Measurements from ENCODE around the gene ACER3.
"Not testable (repeated sequence)": the region's sequence is repeated elsewhere in the genome, so short reads cannot be mapped to it uniquely, and the experiment has no call there.

ACER3 gene

DNA sequence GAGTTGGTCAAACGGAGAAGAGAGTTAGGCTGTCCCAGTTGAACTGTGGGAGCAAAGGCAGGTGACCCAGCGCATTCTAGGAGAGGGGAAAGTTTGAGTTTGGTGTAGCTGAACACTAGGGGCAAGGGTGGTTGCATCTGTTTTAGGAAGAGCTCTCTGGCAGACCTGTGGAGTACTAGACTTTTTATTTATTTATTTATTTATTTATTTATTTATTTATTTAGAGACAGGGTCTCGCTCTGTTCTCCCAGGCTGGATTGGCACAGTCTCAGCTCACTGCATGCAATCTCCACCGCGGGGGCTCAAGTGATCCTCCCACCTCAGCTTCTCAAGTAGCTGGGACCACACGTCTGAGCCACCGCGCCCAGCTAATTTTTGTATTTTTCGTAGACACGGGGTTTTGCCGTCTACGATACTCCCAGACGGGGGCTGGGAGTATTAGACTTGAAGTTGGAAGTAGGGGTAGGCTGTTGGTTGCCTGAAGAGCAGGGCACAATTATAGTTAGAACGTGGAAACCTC is 950 bp upstream of the ACER3 start:
- DNase-seq (ENCODE audit: low read depth) = no peak
- H3K4me3 ChIP-seq (ENCODE audit: low read length) = no peak overlapping the region
- TF ChIP-seq, protein P1, sequence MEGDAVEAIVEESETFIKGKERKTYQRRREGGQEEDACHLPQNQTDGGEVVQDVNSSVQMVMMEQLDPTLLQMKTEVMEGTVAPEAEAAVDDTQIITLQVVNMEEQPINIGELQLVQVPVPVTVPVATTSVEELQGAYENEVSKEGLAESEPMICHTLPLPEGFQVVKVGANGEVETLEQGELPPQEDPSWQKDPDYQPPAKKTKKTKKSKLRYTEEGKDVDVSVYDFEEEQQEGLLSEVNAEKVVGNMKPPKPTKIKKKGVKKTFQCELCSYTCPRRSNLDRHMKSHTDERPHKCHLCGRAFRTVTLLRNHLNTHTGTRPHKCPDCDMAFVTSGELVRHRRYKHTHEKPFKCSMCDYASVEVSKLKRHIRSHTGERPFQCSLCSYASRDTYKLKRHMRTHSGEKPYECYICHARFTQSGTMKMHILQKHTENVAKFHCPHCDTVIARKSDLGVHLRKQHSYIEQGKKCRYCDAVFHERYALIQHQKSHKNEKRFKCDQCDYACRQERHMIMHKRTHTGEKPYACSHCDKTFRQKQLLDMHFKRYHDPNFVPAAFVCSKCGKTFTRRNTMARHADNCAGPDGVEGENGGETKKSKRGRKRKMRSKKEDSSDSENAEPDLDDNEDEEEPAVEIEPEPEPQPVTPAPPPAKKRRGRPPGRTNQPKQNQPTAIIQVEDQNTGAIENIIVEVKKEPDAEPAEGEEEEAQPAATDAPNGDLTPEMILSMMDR (conservative IDR thresholded peaks at IDR 0.05; ENCODE audit: low read length) = no peak

DNA sequence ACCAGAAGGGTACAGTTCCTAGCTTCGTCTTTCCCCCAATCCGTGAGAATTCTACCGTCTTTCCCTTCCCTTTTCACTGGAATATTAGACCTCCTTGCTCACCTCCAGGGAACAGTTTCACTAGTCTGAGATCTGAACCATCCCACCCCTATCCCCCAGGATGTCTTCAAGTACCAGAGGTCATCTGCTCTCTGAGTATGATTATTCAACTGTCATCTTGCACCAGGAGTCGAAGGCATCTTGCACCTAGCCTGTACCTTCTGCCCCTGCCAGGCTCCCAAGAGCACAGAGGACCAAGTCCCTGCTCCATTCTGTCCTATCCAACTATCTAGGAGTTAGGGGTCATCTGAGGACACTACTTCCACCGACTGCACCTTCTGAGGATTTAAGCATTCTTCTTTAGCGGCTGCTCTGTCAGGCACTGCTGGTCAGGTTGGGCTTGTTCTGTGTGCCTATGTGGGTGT is 804 bp downstream of the ACER3 start:
- peak overlapping the region; percentile 89 for H3K4me3 ChIP-seq (ENCODE audit: low read length)
- DNase-seq (ENCODE audit: low read depth) = no peak
- TF ChIP-seq, protein P1 (conservative IDR thresholded peaks at IDR 0.05; ENCODE audit: low read length) = no peak

DNA sequence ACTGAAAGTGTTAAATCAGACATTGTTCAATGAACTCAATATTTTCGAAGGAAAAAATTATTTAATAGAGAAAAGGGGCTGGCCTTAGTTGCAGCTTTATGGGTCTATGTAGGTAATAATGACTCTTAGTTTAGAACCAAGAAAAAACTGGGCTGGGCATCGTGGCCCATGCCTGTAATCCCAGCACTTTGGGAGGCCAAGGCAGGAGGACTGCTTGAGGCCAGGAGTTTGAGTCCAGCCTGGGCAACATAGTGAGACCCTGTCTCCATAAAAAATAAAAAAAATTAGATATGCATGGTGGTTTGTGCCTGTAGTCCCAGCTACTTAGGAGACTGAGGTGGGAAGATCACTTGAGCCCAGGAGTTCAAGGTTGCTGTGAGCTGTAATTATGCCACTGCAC is 2.1 kb downstream of the ACER3 start:
- H3K4me3 ChIP-seq (ENCODE audit: low read length) = not testable (repeated sequence)

DNA sequence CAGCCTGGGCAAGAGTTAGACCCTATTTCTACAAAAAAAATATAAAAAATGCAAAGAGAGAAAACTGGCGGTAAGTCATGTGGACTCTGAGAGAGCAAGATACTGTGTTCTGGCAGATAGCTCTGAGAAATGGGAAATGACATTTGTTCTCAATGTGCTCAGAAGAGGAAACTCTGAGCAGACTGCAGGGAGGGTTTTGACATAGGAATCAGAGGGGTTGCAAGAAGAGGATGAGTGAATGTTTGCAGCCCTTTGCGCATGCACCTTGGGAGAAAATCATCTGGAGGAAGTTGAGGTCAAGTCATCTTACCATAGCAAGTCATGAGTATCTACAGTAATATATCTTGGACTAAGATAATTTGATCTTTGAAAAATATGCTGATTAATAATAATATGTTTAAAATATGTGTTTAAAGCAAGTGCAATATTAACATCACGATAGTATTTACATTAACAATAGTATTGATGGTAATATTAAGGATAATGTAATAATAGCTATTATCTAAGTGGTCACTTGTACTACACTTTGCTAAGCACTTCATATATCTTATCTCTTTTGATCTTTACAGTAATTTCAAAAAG is 2.6 kb downstream of the ACER3 start:
- DNase-seq (ENCODE audit: low read depth) = no peak

More for the DNA sequence above, 2.1 kb downstream of the ACER3 start:
- not testable (repeated sequence) for DNase-seq (ENCODE audit: low read depth)

DNA sequence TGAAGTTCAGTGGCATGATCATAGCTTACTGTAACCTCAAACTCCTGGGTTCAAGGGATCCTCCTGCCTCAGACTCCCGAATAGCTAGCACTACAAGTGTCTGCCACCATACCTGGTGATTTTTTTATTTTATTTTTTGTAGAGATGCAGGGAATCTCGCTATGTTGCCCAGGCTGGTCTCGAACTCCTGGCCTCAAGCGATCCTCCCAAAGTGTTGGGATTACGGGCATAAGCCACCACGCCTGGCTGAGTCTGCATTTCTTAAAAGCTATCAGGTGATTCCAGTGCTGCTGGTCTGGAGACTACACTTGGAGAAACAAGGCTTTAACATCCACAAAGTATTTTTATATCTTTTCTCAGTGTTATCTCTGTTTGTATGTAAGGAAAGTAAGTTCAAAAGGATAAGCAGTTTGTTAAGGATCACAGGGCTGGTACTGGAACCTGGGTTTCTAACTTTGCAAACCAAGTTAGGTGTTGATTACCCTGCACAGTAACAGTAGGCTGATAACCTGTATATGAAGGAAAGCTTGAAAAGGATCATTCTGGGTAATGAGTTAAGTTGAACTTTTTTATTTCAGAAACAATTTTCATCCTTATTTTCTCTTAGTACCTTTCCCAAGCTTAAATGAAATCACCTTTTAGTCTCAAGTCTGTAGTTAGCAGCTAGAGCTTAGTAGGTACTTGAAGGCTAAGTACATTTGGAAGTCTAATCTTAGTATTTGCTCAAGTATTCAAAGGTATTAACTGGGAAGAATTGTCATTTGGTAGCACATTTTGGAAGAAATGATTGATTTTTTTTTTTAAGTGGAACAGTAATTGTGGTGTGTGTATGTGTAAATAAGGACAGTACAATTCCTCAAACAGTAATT is 12.5 kb downstream of the ACER3 start:
- no peak for DNase-seq (ENCODE audit: low read depth)
- TF ChIP-seq, protein P1 (conservative IDR thresholded peaks at IDR 0.05; ENCODE audit: low read length) = no peak
- H3K4me3 ChIP-seq (ENCODE audit: low read length) = no peak overlapping the region

More for the DNA sequence above, 2.6 kb downstream of the ACER3 start:
- TF ChIP-seq, protein P1 (conservative IDR thresholded peaks at IDR 0.05; ENCODE audit: low read length) = no peak
- H3K4me3 ChIP-seq (ENCODE audit: low read length) = no peak overlapping the region

DNA sequence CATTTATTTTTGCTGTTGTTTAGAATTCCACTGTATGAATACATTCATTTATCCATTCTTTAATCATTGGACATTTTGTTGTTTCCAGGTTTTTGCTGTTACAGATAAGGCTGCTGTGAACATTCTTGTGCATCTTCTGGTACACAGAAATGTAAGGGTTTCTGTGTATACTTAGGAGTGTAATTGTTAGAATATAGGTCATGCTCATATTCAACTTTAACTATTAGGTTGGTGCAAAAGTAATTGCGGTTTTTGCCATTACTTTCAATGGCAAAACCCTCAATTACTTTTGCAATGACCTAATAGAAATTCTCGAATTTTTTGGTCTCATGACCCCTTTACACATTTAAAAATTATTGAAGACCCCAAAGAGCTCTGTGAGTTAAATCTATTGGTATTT is 17.3 kb downstream of the ACER3 start:
- TF ChIP-seq, protein P1 (conservative IDR thresholded peaks at IDR 0.05; ENCODE audit: low read length) = no peak
- no peak for DNase-seq (ENCODE audit: low read depth)
- H3K4me3 ChIP-seq (ENCODE audit: low read length) = no peak overlapping the region

DNA sequence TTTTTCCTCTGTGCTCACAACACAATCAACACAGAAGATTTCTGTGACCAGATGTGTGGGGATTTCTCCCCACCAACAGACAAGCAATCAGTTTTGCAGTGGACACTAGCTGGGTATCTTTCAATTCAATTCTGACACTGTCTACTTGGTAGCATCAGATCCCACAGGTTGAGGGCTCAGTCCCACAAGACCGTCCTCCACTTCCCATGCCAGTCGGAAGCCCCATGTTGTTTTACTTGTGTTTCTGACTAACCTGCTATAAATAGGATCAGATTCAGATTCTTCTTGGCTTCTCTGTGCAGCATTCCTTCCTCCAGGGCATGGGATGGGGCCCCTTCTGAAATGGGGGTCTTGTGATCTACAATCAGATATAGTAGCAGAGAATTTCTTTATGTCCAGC is 19.6 kb downstream of the ACER3 start:
- TF ChIP-seq, protein P1 (conservative IDR thresholded peaks at IDR 0.05; ENCODE audit: low read length) = peak; percentile 36
- DNase-seq (ENCODE audit: low read depth) = peak; percentile 31
- H3K4me3 ChIP-seq (ENCODE audit: low read length) = no peak overlapping the region
